CMK (cell line): ENCODE results near the gene LAMB1.
"Not testable (repeated sequence)": the region's sequence is repeated elsewhere in the genome, so short reads cannot be mapped to it uniquely, and the experiment has no call there.

ENCODE experiments used
- DNase-seq: peaks from one replicate; pipeline ENCODE4 v3.0.0-alpha.2; 2010; ENCODE audit warnings: low read depth

The LAMB1 gene

GRCh38 chr7:108002726-108003598 is at the start of gene LAMB1:
TSS of gene LAMB1 (minus strand) at chr7:108003161. CDS start at chr7:108002885, 276 bp downstream.
- DNase-seq: no peak

- no peak for DNase-seq
These were observed 48.5 kb upstream of the LAMB1 start for GRCh38 chr7:108051454-108051853.

- DNase-seq: no peak
These were observed 47.0 kb upstream of the LAMB1 start for GRCh38 chr7:108049962-108050361.

GRCh38 chr7:108048422-108048821 is 45.5 kb upstream of the LAMB1 start:
- DNase-seq: no peak

- no peak for DNase-seq
These were observed 44.1 kb upstream of the LAMB1 start for GRCh38 chr7:108046952-108047506.

GRCh38 chr7:108045669-108046068 is 42.7 kb upstream of the LAMB1 start:
- no peak for DNase-seq

- DNase-seq: no peak
These were observed 42.2 kb upstream of the LAMB1 start for GRCh38 chr7:108045154-108045553.

- no peak for DNase-seq
These were observed 41.4 kb upstream of the LAMB1 start for GRCh38 chr7:108044345-108044744.

- no peak for DNase-seq
These were observed 36.0 kb upstream of the LAMB1 start for GRCh38 chr7:108038986-108039385.

GRCh38 chr7:108037741-108038140 is 34.8 kb upstream of the LAMB1 start:
- DNase-seq: no peak

- DNase-seq: no peak
These were observed 34.2 kb upstream of the LAMB1 start for GRCh38 chr7:108037140-108037539.

- no peak for DNase-seq
These were observed 31.6 kb upstream of the LAMB1 start for GRCh38 chr7:108034586-108034985.

- DNase-seq: no peak
These were observed 31.0 kb upstream of the LAMB1 start for GRCh38 chr7:108033776-108034497.

GRCh38 chr7:108033309-108033708 is 30.3 kb upstream of the LAMB1 start:
- DNase-seq: not testable (repeated sequence)

- DNase-seq: no peak
These were observed 27.6 kb upstream of the LAMB1 start for GRCh38 chr7:108030516-108030915.

GRCh38 chr7:108029034-108029433 is 26.1 kb upstream of the LAMB1 start:
- no peak for DNase-seq

GRCh38 chr7:108028111-108028510 is 25.1 kb upstream of the LAMB1 start:
- no peak for DNase-seq

GRCh38 chr7:108027239-108027638 is 24.3 kb upstream of the LAMB1 start:
- DNase-seq: no peak

- DNase-seq: no peak
These were observed 23.7 kb upstream of the LAMB1 start for GRCh38 chr7:108026647-108027046.

- DNase-seq: no peak
These were observed 23.2 kb upstream of the LAMB1 start for GRCh38 chr7:108026116-108026515.

- no peak for DNase-seq
These were observed 21.6 kb upstream of the LAMB1 start for GRCh38 chr7:108024538-108024937.

- DNase-seq: no peak
These were observed 17.6 kb upstream of the LAMB1 start for GRCh38 chr7:108020585-108020984.

- DNase-seq: no peak
These were observed 15.7 kb upstream of the LAMB1 start for GRCh38 chr7:108018668-108019067.
